ENCODE measurements around the gene TPPP3.
A peak's percentile ranks its signal among the peaks of the same experiment; 100 is the strongest.

The TPPP3 gene

GRCh38 chr16:67403976-67404555, 10.8 kb upstream of the TPPP3 start:
- DNase-seq: no peak

- DNase-seq: no peak
Observed at GRCh38 chr16:67400901-67401300, 7.6 kb upstream of the TPPP3 start.

- peak; percentile 68 to 82 for DNase-seq
Observed at GRCh38 chr16:67399749-67400704, 6.7 kb upstream of the TPPP3 start.

- no peak for DNase-seq
Observed at GRCh38 chr16:67399218-67399733, 6.0 kb upstream of the TPPP3 start.

GRCh38 chr16:67398546-67399217, 5.4 kb upstream of the TPPP3 start:
- no peak for DNase-seq

GRCh38 chr16:67397812-67398545, 4.7 kb upstream of the TPPP3 start:
- no peak for DNase-seq

GRCh38 chr16:67397036-67397801, 3.9 kb upstream of the TPPP3 start:
- no peak for DNase-seq

GRCh38 chr16:67396159-67397035, 3.1 kb upstream of the TPPP3 start:
- DNase-seq: peak; percentile 91 to 92

- peak; percentile 87 to 92 for DNase-seq
Observed at GRCh38 chr16:67395458-67396158, 2.3 kb upstream of the TPPP3 start.

- no peak for DNase-seq
Observed at GRCh38 chr16:67395105-67395457, 1.8 kb upstream of the TPPP3 start.

- DNase-seq: no peak
Observed at GRCh38 chr16:67394155-67395104, 1.1 kb upstream of the TPPP3 start.

- DNase-seq: peak; percentile 19 to 24
Observed at GRCh38 chr16:67393788-67394154, 473 bp upstream of the TPPP3 start.

GRCh38 chr16:67392301-67393059, 818 bp downstream of the TPPP3 start:
- no peak for DNase-seq

GRCh38 chr16:67391424-67392300, 1.6 kb downstream of the TPPP3 start:
- peak; percentile 15 to 64 for DNase-seq

GRCh38 chr16:67390816-67391423, 2.4 kb downstream of the TPPP3 start:
- no peak for DNase-seq

GRCh38 chr16:67389911-67390815, 3.1 kb downstream of the TPPP3 start:
- no peak for DNase-seq

Measured in NCI-H2081 (cell line).